Osteocyte (in vitro differentiated cells): Measurements from ENCODE around the gene PITPNM1. TPM values are rescaled to one million over a fixed set of nuclear protein-coding genes. Genes with fewer than 3 reads are reported as not detected.

Experiments
- DNase-seq: peaks from one replicate; pipeline ENCODE4 v3.0.0; 2021; ENCODE audit warnings: mixed read lengths; ENCODE audit not compliant: unreplicated experiment; ENCODE audit errors: extremely low spot score
- H3K27ac Mint-ChIP-seq: one replicate; pipeline ENCODE4 v1.8.0; 2021; ENCODE audit warnings: mild to moderate bottlenecking, mixed read lengths; ENCODE audit not compliant: unreplicated experiment
- H3K27me3 Mint-ChIP-seq: one replicate; pipeline ENCODE4 v1.8.0; 2021; ENCODE audit warnings: mixed read lengths; ENCODE audit not compliant: unreplicated experiment
- H3K36me3 Mint-ChIP-seq: one replicate; pipeline ENCODE4 v1.8.0; 2021; ENCODE audit warnings: mixed read lengths; ENCODE audit not compliant: unreplicated experiment
- H3K4me1 Mint-ChIP-seq: one replicate; pipeline ENCODE4 v1.8.0; 2021; ENCODE audit warnings: mixed read lengths; ENCODE audit not compliant: unreplicated experiment
- H3K4me3 Mint-ChIP-seq: one replicate; pipeline ENCODE4 v1.8.0; 2021; ENCODE audit warnings: mild to moderate bottlenecking, moderate library complexity, mixed read lengths; ENCODE audit not compliant: unreplicated experiment
- H3K9me3 Mint-ChIP-seq: one replicate; pipeline ENCODE4 v1.8.0; 2021; ENCODE audit warnings: mixed read lengths; ENCODE audit not compliant: unreplicated experiment
- CTCF ChIP-seq: fragments of 200-600 bp; sonication (generic); IDR thresholded peaks from 2 replicates; pipeline ENCODE4 v1.5.0; 2021; ENCODE audit warnings: antibody characterized with exemption, mild to moderate bottlenecking, moderate library complexity
- total RNA-seq: library from RNA; stranded (reverse); gene quantifications from 2 replicates; pipeline ENCODE4 v1.2.1, GENCODE V29; 2021

The PITPNM1 gene
- total RNA-seq, 1 donor from 2014 or later, result 46.9 TPM

- Mint-ChIP-seq H3K9me3 (no peaks in the 10 kb centered on the region), H3K4me1 (peaks cover 28% of the 10 kb centered on the region), H3K36me3 (no peaks in the 10 kb centered on the region), H3K4me3 (peak overlapping the region; percentile 53), H3K27me3 (peaks cover 32% of the 10 kb centered on the region), H3K27ac (no peak overlapping the region)
- DNase-seq, result no peak
- TF ChIP-seq CTCF, result no peak
Observed at GRCh38 chr11:67510023-67510345, 4.8 kb upstream of the PITPNM1 start.

GRCh38 chr11:67508486-67509121, 3.4 kb upstream of the PITPNM1 start:
- Mint-ChIP-seq H3K9me3 (no peaks in the 10 kb centered on the region), H3K4me1 (peaks cover 32% of the 10 kb centered on the region), H3K4me3 (peak overlapping the region; percentile 79), H3K36me3 (no peaks in the 10 kb centered on the region), H3K27me3 (peaks cover 23% of the 10 kb centered on the region), H3K27ac (peak overlapping the region; percentile 95)
- TF ChIP-seq CTCF, result no peak
- DNase-seq, result peak; percentile 99

- DNase-seq, result peak; percentile 99
- Mint-ChIP-seq H3K9me3 (no peaks in the 10 kb centered on the region), H3K4me3 (peak within 1 kb of the TSS; percentile 79), H3K27me3 (peaks cover 20% of the 10 kb centered on the region), H3K27ac (peak within 1 kb of the TSS; percentile 95), H3K36me3 (no peaks in the 10 kb centered on the region), H3K4me1 (peaks cover 37% of the 10 kb centered on the region)
- no peak for TF ChIP-seq CTCF
Observed at GRCh38 chr11:67507864-67508485, 2.8 kb upstream of the PITPNM1 start, which contains the start of gene CDK2AP2. CDK2AP2 (minus strand) TSS chr11:67508162; CDS start chr11:67508082, 80 bp downstream.

- H3K9me3 Mint-ChIP-seq, result no peaks in the 10 kb centered on the region
- peak overlapping the region; percentile 79 for H3K4me3 Mint-ChIP-seq
- peak overlapping the region; percentile 93 for H3K27ac Mint-ChIP-seq
Observed at GRCh38 chr11:67507242-67507863, 2.2 kb upstream of the PITPNM1 start.

More at GRCh38 chr11:67507242-67507863, 2.2 kb upstream of the PITPNM1 start:
- Mint-ChIP-seq H3K27me3 (peaks cover 16% of the 10 kb centered on the region), H3K36me3 (no peaks in the 10 kb centered on the region), H3K4me1 (peaks cover 38% of the 10 kb centered on the region)
- TF ChIP-seq CTCF, result no peak
- no peak for DNase-seq
